Loucy (cell line): ENCODE results near the gene BCAS4.

Source experiments
- H2AFZ ChIP-seq: fragments of 200-600 bp; sonication (generic); 2 replicates; pipeline ENCODE4 v1.6.0; 2016; ENCODE audit warnings: antibody characterized with exemption, mild to moderate bottlenecking, low read length, moderate library complexity
- H3F3A ChIP-seq: fragments of 200-600 bp; 2 replicates; pipeline ENCODE4 v1.6.0; 2016; ENCODE audit warnings: antibody characterized with exemption, low read depth, mild to moderate bottlenecking
- H3K27me3 ChIP-seq: fragments of 200-600 bp; sonication (generic); 2 replicates; pipeline ENCODE4 v1.6.1; 2014; ENCODE audit warnings: low read length, mild to moderate bottlenecking; ENCODE audit not compliant: insufficient read depth, poor library complexity, severe bottlenecking
- H3K36me3 ChIP-seq: fragments of 200-600 bp; sonication (generic); 2 replicates; pipeline ENCODE4 v1.6.1; 2016; ENCODE audit warnings: low read length; ENCODE audit not compliant: insufficient read depth
- H3K4me1 ChIP-seq: fragments of 200-600 bp; sonication (generic); 2 replicates; pipeline ENCODE4 v1.5.1; 2014; ENCODE audit warnings: low read length, mild to moderate bottlenecking; ENCODE audit not compliant: insufficient read depth, poor library complexity, severe bottlenecking
- H3K4me2 ChIP-seq: fragments of 200-600 bp; sonication (generic); 2 replicates; pipeline ENCODE4 v1.6.0; 2014; ENCODE audit warnings: antibody characterized with exemption, low read length, low read depth, mild to moderate bottlenecking; ENCODE audit not compliant: poor library complexity, severe bottlenecking
- H3K4me3 ChIP-seq: fragments of 200-600 bp; sonication (generic); 2 replicates; pipeline ENCODE4 v1.5.1; 2014; ENCODE audit warnings: low read length, mild to moderate bottlenecking, mixed read lengths; ENCODE audit not compliant: poor library complexity, severe bottlenecking
- H3K79me2 ChIP-seq: fragments of 200-600 bp; sonication (generic); 2 replicates; pipeline ENCODE4 v1.6.1; 2014; ENCODE audit warnings: low read length; ENCODE audit not compliant: insufficient read depth
- H3K9ac ChIP-seq: fragments of 200-600 bp; sonication (generic); 2 replicates; pipeline ENCODE4 v1.6.0; 2014; ENCODE audit warnings: mild to moderate bottlenecking, low read depth, low read length, moderate library complexity; ENCODE audit not compliant: poor library complexity, severe bottlenecking
- H3K9me2 ChIP-seq: fragments of 200-600 bp; sonication (generic); replicated peaks from 2 replicates; pipeline ENCODE4 v1.6.1; 2016; ENCODE audit warnings: low read depth, low read length, mixed read lengths
- H3K9me3 ChIP-seq: fragments of 200-600 bp; sonication (generic); 2 replicates; pipeline ENCODE4 v1.6.1; 2014; ENCODE audit warnings: mild to moderate bottlenecking, antibody characterized with exemption, low read length, low read depth; ENCODE audit not compliant: insufficient read depth
- H4K20me1 ChIP-seq: fragments of 200-600 bp; sonication (generic); 2 replicates; pipeline ENCODE4 v1.6.0; 2014; ENCODE audit warnings: antibody characterized with exemption, low read length, mild to moderate bottlenecking; ENCODE audit not compliant: insufficient read depth, poor library complexity, severe bottlenecking
- EZH2phosphoT487 ChIP-seq: fragments of 200-600 bp; IDR thresholded peaks from 2 replicates; pipeline ENCODE4 v1.6.1; 2018; ENCODE audit warnings: antibody characterized with exemption, mild to moderate bottlenecking, moderate library complexity, borderline replicate concordance
- TF ChIP-seq, protein P1 (sequence below): fragments of 200-600 bp; sonication (generic); conservative IDR thresholded peaks from 2 replicates; pipeline ENCODE4 v1.5.1; 2014; ENCODE audit warnings: mild to moderate bottlenecking, antibody characterized with exemption, low read length

BCAS4 gene

DNA sequence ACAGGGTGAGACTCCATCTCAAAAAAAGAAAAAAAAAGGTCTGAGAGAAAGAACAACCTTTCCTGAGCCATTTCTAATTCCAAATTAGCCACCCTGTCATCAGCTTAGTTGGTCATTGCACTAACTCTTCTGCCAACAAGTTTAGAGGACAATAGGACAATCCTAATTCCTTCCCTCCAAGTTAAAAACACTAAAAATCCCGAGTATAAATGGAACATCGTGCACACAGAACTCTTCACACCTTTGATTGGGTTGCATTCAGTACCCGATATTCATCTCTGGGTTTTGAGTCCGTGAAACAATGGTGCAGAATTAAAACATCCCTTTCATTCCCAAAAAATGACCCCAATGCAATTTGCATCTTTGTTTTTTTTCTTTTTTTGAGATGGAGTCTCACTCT lies 40.4 kb upstream of the BCAS4 start:
- Histone ChIP-seq H3K9ac (no peak overlapping the region), H3K36me3 (peaks cover 5% of the 10 kb centered on the region; the same call in 1 of the 2 replicates), H3F3A (no peaks in the 10 kb centered on the region), H3K4me3 (no peak overlapping the region), H3K9me3 (no peaks in the 10 kb centered on the region), H2AFZ (no peak overlapping the region), H3K4me2 (no peak overlapping the region), H3K79me2 (no peaks in the 10 kb centered on the region), H3K9me2 (no peaks in the 10 kb centered on the region), H4K20me1 (peaks cover 2% of the 10 kb centered on the region), H3K27me3 (no peaks in the 10 kb centered on the region), H3K4me1 (no peaks in the 10 kb centered on the region)
- no peak for TF ChIP-seq EZH2phosphoT487
- TF ChIP-seq, protein P1, sequence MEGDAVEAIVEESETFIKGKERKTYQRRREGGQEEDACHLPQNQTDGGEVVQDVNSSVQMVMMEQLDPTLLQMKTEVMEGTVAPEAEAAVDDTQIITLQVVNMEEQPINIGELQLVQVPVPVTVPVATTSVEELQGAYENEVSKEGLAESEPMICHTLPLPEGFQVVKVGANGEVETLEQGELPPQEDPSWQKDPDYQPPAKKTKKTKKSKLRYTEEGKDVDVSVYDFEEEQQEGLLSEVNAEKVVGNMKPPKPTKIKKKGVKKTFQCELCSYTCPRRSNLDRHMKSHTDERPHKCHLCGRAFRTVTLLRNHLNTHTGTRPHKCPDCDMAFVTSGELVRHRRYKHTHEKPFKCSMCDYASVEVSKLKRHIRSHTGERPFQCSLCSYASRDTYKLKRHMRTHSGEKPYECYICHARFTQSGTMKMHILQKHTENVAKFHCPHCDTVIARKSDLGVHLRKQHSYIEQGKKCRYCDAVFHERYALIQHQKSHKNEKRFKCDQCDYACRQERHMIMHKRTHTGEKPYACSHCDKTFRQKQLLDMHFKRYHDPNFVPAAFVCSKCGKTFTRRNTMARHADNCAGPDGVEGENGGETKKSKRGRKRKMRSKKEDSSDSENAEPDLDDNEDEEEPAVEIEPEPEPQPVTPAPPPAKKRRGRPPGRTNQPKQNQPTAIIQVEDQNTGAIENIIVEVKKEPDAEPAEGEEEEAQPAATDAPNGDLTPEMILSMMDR: no peak

DNA sequence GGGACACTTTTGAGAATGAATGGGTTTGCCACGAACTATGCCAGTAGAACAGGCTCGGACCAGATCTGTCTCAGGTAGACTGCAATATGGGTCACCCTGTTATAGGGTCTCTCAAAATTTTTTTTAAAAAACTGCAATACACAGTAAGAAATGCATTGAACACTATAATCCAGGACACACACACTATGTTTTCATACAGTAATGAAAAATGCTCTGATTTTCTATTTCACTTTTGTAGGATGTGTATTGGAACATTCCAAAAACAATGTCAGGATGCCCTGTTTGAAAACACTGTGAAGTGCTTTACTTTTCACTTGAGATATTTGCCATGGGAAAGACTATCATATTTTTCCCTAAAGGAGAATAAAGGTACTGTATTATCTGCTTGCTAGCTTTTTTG lies 38.4 kb upstream of the BCAS4 start:
- H4K20me1 ChIP-seq: no peaks in the 10 kb centered on the region
- no peaks in the 10 kb centered on the region for H3K27me3 ChIP-seq
- no peaks in the 10 kb centered on the region for H3K9me2 ChIP-seq
- no peak overlapping the region for H3K9ac ChIP-seq
- no peaks in the 10 kb centered on the region for H3F3A ChIP-seq
- no peak overlapping the region for H2AFZ ChIP-seq
- H3K4me2 ChIP-seq: no peak overlapping the region
- H3K9me3 ChIP-seq: no peaks in the 10 kb centered on the region
- no peak overlapping the region for H3K4me3 ChIP-seq
- no peak for TF ChIP-seq EZH2phosphoT487
- TF ChIP-seq, protein P1: no peak
- no peaks in the 10 kb centered on the region for H3K36me3 ChIP-seq
- no peaks in the 10 kb centered on the region for H3K79me2 ChIP-seq
- no peaks in the 10 kb centered on the region for H3K4me1 ChIP-seq

DNA sequence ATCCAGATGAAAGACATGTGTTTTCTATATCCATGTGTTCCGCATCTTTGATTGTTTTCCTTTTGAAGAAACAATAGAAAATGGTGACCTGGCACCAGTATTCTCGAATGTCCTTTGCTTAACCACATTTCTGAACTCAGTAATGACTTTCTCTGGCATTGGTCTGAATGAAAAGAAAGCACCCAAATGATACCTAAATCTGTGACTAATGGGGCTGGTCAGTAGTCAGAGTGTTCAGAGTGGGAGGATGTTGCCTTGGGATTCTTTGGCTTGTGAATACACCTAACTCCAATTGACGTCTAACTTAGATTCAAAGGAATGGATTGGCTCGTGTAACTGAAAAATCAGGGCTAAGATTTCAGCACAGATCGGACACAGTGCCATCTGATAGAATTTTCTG lies 36.4 kb upstream of the BCAS4 start:
- no peak overlapping the region for H3K4me3 ChIP-seq
- no peaks in the 10 kb centered on the region for H3K9me2 ChIP-seq
- no peaks in the 10 kb centered on the region for H3K27me3 ChIP-seq
- H3K4me2 ChIP-seq: no peak overlapping the region
- H4K20me1 ChIP-seq: no peaks in the 10 kb centered on the region
- no peaks in the 10 kb centered on the region for H3K36me3 ChIP-seq
- no peaks in the 10 kb centered on the region for H3K4me1 ChIP-seq
- H3K79me2 ChIP-seq: no peaks in the 10 kb centered on the region
- H3K9ac ChIP-seq: no peak overlapping the region
- TF ChIP-seq, protein P1: no peak
- no peak for TF ChIP-seq EZH2phosphoT487
- no peaks in the 10 kb centered on the region for H3F3A ChIP-seq
- H2AFZ ChIP-seq: no peak overlapping the region
- H3K9me3 ChIP-seq: no peaks in the 10 kb centered on the region
